CD4-positive, alpha-beta memory T cell (primary cell): Measurements from ENCODE around the gene MOB2. TPM values are rescaled to one million over a fixed set of nuclear protein-coding genes. Genes with fewer than 3 reads are reported as not detected.
A peak's percentile ranks its signal among the peaks of the same experiment; 100 is the strongest.

Source experiments
- CTCF ChIA-PET: fragments of 350-600 bp; sonication (Branson Sonifier 250); formaldehyde crosslinking; loops from one replicate; lab custom pipeline; 2021; ENCODE audit warnings: inconsistent platforms; ENCODE audit not compliant: partially characterized antibody; lab: Charles Lee
- POLR2A ChIA-PET: fragments of 350-600 bp; sonication (Branson Sonifier 250); formaldehyde crosslinking; loops from one replicate; lab custom pipeline; 2021; ENCODE audit not compliant: partially characterized antibody; lab: Charles Lee
- DNase-seq, 5 donors: peaks; one replicate each; pipeline versions ENCODE4 v3.0.0 to v3.0.0-alpha.2; 2020 to 2022; ENCODE audit warnings: mixed read lengths in 1 of 5
- H3K27ac ChIP-seq: one replicate; pipeline ENCODE4 v1.7.0; 2013; ENCODE audit warnings: low read depth, low read length
- H3K27me3 ChIP-seq: 2 replicates; pipeline ENCODE4 v1.7.0; 2013; ENCODE audit warnings: mild to moderate bottlenecking, low read length, moderate library complexity; ENCODE audit not compliant: insufficient read depth
- H3K36me3 ChIP-seq: 2 replicates; pipeline ENCODE4 v1.7.0; 2013; ENCODE audit warnings: mild to moderate bottlenecking, low read length, moderate library complexity; ENCODE audit not compliant: insufficient read depth
- H3K4me1 ChIP-seq: 2 replicates; pipeline ENCODE4 v1.7.0; 2013; ENCODE audit warnings: mild to moderate bottlenecking, low read length, moderate library complexity; ENCODE audit not compliant: insufficient read depth
- H3K4me3 ChIP-seq, 2 donors: one replicate each; pipeline ENCODE4 v1.7.0; 2013; ENCODE audit warnings: low read length in 2 of 2, mild to moderate bottlenecking in 1 of 2
- H3K9me3 ChIP-seq, 2 donors: one replicate each; pipeline ENCODE4 v1.7.0; 2013; ENCODE audit warnings: low read length in 2 of 2, control low read depth in 1 of 2; ENCODE audit not compliant: control insufficient read depth in 1 of 2
- H3K27ac Mint-ChIP-seq, 7 donors: one replicate each; pipeline ENCODE4 v1.8.0; 2020 to 2021; ENCODE audit warnings: mixed read lengths in 7 of 7, mild to moderate bottlenecking in 6 of 7, inconsistent platforms in 3 of 7, moderate library complexity in 3 of 7
- H3K27me3 Mint-ChIP-seq, 2 donors: one replicate each; pipeline ENCODE4 v1.8.0; 2020 to 2021; ENCODE audit warnings: mixed read lengths in 2 of 2
- H3K36me3 Mint-ChIP-seq, 2 donors: one replicate each; pipeline ENCODE4 v1.8.0; 2020 to 2021; ENCODE audit warnings: mixed read lengths in 2 of 2, inconsistent platforms in 1 of 2, mild to moderate bottlenecking in 1 of 2
- H3K4me1 Mint-ChIP-seq, 4 donors: one replicate each; pipeline ENCODE4 v1.8.0; 2020 to 2021; ENCODE audit warnings: mixed read lengths in 4 of 4, mild to moderate bottlenecking in 1 of 4
- H3K4me3 Mint-ChIP-seq, 8 donors: one replicate each; pipeline ENCODE4 v1.8.0; 2020 to 2021; ENCODE audit warnings: mixed read lengths in 8 of 8, mild to moderate bottlenecking in 7 of 8, moderate library complexity in 6 of 8, inconsistent platforms in 3 of 8
- H3K9me3 Mint-ChIP-seq, 8 donors: one replicate each; pipeline ENCODE4 v1.8.0; 2020 to 2021; ENCODE audit warnings: mixed read lengths in 8 of 8, mild to moderate bottlenecking in 5 of 8, inconsistent platforms in 3 of 8, moderate library complexity in 1 of 8
- intact Hi-C: fragments of 100-400 bp; cut with micrococcal nuclease; formaldehyde crosslinking; loops from one replicate; pipeline ENCODE4 v1.15.1; 2023
- polyA plus RNA-seq, 2 donors: library from polyadenylated mRNA; unstranded; fragments of 300-500 nt; fragmentation: Illumina TruSeq; gene quantifications; one replicate each; pipeline ENCODE4 v1.2.3, GENCODE V29; 2021
- total RNA-seq, 2 experiments: library from RNA; stranded (reverse); gene quantifications; one replicate each; pipeline ENCODE4 v1.2.3, GENCODE V29; 2021

MOB2 gene
- total and polyA plus RNA-seq, 4 experiments from 2014 or later, result 48.8 to 74.1 (median 70.1) TPM

DNA sequence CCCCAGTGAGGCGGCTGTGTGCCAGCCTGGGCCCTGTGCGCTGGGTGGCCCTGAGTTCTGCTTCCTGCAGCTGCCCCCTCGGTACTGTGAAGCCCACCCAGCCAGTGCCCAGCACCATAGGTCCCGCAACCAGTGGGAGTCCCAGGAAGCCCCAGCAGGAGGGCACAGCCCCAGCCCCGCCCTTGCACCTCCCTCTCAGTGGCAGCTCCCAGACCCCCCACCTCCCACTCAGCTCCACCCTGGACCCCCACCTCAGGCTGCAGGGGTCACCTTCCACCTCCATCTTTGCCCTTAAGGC is 30.9 kb downstream of the MOB2 start:
- intact Hi-C loops, result no loop called here
- H3K27me3 Mint-ChIP-seq, result no peaks in the 10 kb centered on the region
- DNase-seq, result no peak
- no peak overlapping the region for H3K4me3 ChIP-seq
- H3K4me3 Mint-ChIP-seq, result no peak overlapping the region
- H3K27ac ChIP-seq, result no peak overlapping the region
- POLR2A ChIA-PET, result interaction anchor here (1.1 kb wide), 1 partner anchor 9 kb away, joined by 4 read pairs; no protein-coding TSS in a partner anchor
- no peaks in the 10 kb centered on the region for H3K27me3 ChIP-seq
- no peaks in the 10 kb centered on the region for H3K36me3 Mint-ChIP-seq
- H3K4me1 ChIP-seq, result no peaks in the 10 kb centered on the region
- no peaks in the 10 kb centered on the region for H3K36me3 ChIP-seq
- no peaks in the 10 kb centered on the region for H3K9me3 Mint-ChIP-seq
- CTCF ChIA-PET, result no interaction called here
- peak overlapping the region in 1 of 7 donors; percentile 51 for H3K27ac Mint-ChIP-seq
- H3K4me1 Mint-ChIP-seq, result no peaks in the 10 kb centered on the region
- H3K9me3 ChIP-seq, result no peaks in the 10 kb centered on the region

DNA sequence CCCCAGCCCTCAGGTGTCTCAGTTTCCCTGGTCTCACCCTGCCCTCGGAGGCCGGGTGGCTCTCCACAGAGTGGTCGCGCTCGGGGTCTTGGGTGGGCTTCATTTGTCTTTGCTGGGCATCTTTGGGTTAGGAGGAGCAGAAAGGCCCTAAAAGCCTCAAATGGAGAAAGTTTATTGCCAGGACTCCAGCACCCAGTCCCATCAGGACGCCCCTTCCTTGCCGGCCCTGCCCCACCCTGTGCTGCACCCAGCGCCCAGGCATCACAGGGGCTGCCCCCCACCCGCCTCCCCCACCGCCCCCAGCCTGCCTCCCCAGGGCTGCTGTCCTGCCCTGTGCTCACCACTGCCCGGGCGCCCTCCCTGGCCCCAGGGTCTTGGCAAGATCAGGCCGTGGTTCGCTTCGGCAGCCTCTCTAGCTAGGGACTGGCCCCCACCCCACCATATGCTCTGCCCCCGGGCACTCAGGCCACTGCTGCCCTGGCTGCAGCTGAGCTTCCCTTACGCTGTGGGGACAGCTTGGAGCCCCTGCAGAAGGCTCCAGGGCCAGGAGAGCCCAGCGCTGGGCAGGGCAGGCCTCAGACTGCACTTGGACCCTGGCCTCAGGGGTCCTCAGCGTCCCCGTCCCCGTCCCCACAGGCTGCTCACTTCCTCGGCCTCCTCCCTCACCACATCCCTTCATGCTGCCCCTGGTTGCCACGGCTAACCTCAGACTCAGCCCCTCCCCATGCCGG is 31.4 kb downstream of the MOB2 start:
- H3K27ac Mint-ChIP-seq, result no peak overlapping the region
- H3K36me3 Mint-ChIP-seq, result no peaks in the 10 kb centered on the region
- H3K4me3 Mint-ChIP-seq, result no peak overlapping the region
- H3K9me3 Mint-ChIP-seq, result no peaks in the 10 kb centered on the region
- POLR2A ChIA-PET, result interaction anchor here (0.6 to 1.1 kb wide), 2 partner anchors 9 to 120 kb away, joined by 4 read pairs; no protein-coding TSS in a partner anchor
- CTCF ChIA-PET, result no interaction called here
- DNase-seq, result no peak
- no peaks in the 10 kb centered on the region for H3K4me1 Mint-ChIP-seq
- H3K27me3 Mint-ChIP-seq, result no peaks in the 10 kb centered on the region
- Histone ChIP-seq H3K9me3 (no peaks in the 10 kb centered on the region), H3K27ac (no peak overlapping the region), H3K27me3 (no peaks in the 10 kb centered on the region), H3K4me3 (no peak overlapping the region), H3K36me3 (no peaks in the 10 kb centered on the region), H3K4me1 (no peaks in the 10 kb centered on the region)
- intact Hi-C loops, result no loop called here

DNA sequence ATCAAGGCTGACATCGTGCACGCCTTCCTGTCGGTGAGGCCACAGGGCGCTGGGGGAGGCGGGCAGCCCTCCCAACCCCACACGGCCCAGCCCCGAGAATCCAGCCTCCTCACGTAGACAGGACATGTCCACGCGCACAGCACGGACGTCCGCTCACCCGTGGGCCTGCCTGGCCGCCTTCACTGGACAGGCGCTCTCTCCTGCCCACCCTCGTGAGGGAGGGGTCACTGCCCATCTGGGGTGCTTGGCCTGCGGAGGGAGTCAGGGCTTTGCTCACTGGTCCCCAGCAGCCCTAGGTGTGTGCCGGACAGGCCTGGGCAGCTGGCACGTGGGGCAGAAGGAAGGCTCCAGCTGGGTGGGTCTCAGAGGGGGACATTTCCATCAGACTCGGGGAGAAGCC is 32.0 kb downstream of the MOB2 start:
- intact Hi-C loops, result no loop called here
- POLR2A ChIA-PET, result interaction anchor here (0.6 kb wide), 1 partner anchor 120 kb away, joined by 4 read pairs; no protein-coding TSS in a partner anchor
- H3K27me3 Mint-ChIP-seq, result no peaks in the 10 kb centered on the region
- H3K4me3 ChIP-seq, result no peak overlapping the region
- no peaks in the 10 kb centered on the region for H3K36me3 ChIP-seq
- CTCF ChIA-PET, result no interaction called here
- no peak for DNase-seq
- no peaks in the 10 kb centered on the region for H3K4me1 ChIP-seq
- H3K4me1 Mint-ChIP-seq, result no peaks in the 10 kb centered on the region
- H3K27me3 ChIP-seq, result no peaks in the 10 kb centered on the region
- H3K36me3 Mint-ChIP-seq, result no peaks in the 10 kb centered on the region
- H3K27ac ChIP-seq, result no peak overlapping the region
- H3K9me3 Mint-ChIP-seq, result no peaks in the 10 kb centered on the region
- H3K4me3 Mint-ChIP-seq, result no peak overlapping the region
- H3K9me3 ChIP-seq, result no peaks in the 10 kb centered on the region
- H3K27ac Mint-ChIP-seq, result no peak overlapping the region

DNA sequence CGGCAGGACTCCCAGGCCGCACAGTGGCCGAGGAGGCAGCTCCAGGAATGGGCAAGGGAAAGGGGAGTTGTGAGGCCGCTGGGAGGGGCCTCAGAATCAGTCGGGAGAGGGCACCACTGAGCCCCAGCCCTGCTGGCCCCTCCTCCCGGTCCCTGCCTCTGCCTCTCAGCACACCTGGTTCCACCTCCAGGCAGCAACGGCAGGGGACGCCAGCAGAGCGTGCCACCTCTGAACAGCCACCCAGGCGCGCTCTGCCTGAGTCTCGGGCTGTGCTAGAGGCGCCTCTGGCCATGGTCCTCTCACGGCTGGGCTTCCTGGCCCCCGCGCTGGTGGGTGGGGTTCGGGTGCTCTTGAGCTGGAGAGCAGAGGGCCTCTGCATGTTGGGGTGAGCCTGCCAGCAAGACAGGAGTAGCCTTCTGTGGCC is 33.0 kb downstream of the MOB2 start:
- intact Hi-C loops, result loop anchor here (1.0 kb wide), 2 partner anchors 62 to 121 kb away; no protein-coding TSS in a partner anchor
- Histone ChIP-seq H3K4me1 (no peaks in the 10 kb centered on the region), H3K4me3 (no peak overlapping the region), H3K9me3 (no peaks in the 10 kb centered on the region), H3K36me3 (no peaks in the 10 kb centered on the region), H3K27ac (no peak overlapping the region), H3K27me3 (no peaks in the 10 kb centered on the region)
- H3K9me3 Mint-ChIP-seq, result no peaks in the 10 kb centered on the region
- DNase-seq, result peak in 4 of 5 donors; percentile 23 to 72 (median 51)
- H3K36me3 Mint-ChIP-seq, result no peaks in the 10 kb centered on the region
- CTCF ChIA-PET, result interaction anchor here (0.8 kb wide), 1 partner anchor 120 kb away, joined by 3 read pairs; no protein-coding TSS in a partner anchor
- H3K27ac Mint-ChIP-seq, result peak overlapping the region in 1 of 7 donors; percentile 48
- H3K4me3 Mint-ChIP-seq, result no peak overlapping the region
- H3K4me1 Mint-ChIP-seq, result no peaks in the 10 kb centered on the region
- POLR2A ChIA-PET, result interaction anchor here (1.4 kb wide), 1 partner anchor 121 kb away, joined by 6 read pairs; no protein-coding TSS in a partner anchor
- no peaks in the 10 kb centered on the region for H3K27me3 Mint-ChIP-seq

DNA sequence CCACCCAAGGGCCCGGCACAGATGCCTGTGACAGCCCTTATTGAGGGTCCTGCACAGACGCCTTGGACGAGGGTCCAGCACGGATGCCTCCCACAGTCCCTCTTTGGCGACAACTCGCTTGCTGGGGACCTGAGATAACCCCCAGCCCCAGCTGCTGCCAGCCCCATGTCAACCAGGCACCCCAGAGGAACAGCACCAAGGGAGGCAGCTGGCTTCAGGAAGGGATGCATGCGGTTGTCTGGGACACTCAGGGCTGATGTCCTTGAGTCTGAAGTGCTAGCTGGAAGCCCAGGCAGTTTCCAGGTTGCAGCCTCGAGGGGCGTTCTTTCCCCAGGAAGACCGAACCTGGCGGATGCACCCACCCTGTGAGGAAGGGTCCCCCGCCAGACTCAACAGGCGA is 33.8 kb downstream of the MOB2 start:
- no peaks in the 10 kb centered on the region for H3K9me3 ChIP-seq
- Mint-ChIP-seq H3K4me3 (no peak overlapping the region), H3K36me3 (no peaks in the 10 kb centered on the region), H3K27ac (no peak overlapping the region), H3K4me1 (no peaks in the 10 kb centered on the region), H3K27me3 (no peaks in the 10 kb centered on the region), H3K9me3 (no peaks in the 10 kb centered on the region)
- H3K36me3 ChIP-seq, result no peaks in the 10 kb centered on the region
- no peak overlapping the region for H3K27ac ChIP-seq
- DNase-seq, result no peak
- no peak overlapping the region for H3K4me3 ChIP-seq
- ChIA-PET POLR2A (interaction anchor here (1.4 kb wide), 1 partner anchor 122 kb away, joined by 6 read pairs; no protein-coding TSS in a partner anchor), CTCF (interaction anchor here (1.5 kb wide), 1 partner anchor 122 kb away, joined by 3 read pairs; no protein-coding TSS in a partner anchor)
- intact Hi-C loops, result loop anchor here (1.0 kb wide), 2 partner anchors 63 to 122 kb away; no protein-coding TSS in a partner anchor
- H3K27me3 ChIP-seq, result no peaks in the 10 kb centered on the region
- H3K4me1 ChIP-seq, result no peaks in the 10 kb centered on the region

DNA sequence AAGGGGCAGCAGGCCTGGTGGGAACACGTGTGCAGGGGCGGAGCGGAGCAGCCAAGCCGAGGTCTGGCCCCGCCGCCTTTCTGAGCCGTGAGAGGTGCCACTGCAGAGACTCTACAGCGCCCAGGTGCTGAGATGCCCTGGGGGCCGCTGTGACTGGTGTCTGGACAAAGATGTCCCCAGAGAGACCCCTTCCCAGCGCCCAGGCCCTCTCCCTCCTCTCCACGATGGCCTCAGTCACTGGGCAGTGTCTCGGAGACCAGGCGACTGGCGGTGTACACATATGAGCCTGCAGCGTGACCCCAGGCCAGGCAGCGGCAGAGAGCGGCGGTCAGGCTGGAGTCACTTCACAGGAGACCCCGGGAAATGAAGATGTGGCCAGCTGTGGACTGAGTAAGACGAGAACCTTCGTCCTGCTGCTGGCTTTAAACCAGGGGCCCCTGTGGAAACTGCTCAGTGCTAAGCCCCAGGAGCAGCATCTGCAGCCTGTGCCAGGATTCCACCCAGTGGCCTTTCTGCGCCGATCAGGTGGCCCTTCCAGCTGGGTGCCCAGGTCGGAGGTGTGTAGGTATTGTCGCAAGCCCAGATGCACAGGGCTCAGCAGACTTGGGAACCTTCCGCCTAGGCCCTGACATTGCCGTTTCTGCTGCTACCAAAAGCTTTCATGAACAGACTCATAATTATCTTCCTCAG is 34.7 kb downstream of the MOB2 start:
- POLR2A ChIA-PET, result no interaction called here

More for the DNA sequence above, 34.7 kb downstream of the MOB2 start:
- H3K27ac ChIP-seq, result no peak overlapping the region
- DNase-seq, result no peak
- no peaks in the 10 kb centered on the region for H3K9me3 ChIP-seq
- CTCF ChIA-PET, result interaction anchor here (1.5 kb wide), 1 partner anchor 123 kb away, joined by 3 read pairs; no protein-coding TSS in a partner anchor
- no peaks in the 10 kb centered on the region for H3K4me1 Mint-ChIP-seq
- H3K4me3 Mint-ChIP-seq, result no peak overlapping the region
- H3K27me3 ChIP-seq, result no peaks in the 10 kb centered on the region
- H3K36me3 ChIP-seq, result no peaks in the 10 kb centered on the region
- no peaks in the 10 kb centered on the region for H3K4me1 ChIP-seq
- intact Hi-C loops, result no loop called here
- no peak overlapping the region for H3K27ac Mint-ChIP-seq
- no peaks in the 10 kb centered on the region for H3K27me3 Mint-ChIP-seq
- no peaks in the 10 kb centered on the region for H3K9me3 Mint-ChIP-seq
- H3K36me3 Mint-ChIP-seq, result no peaks in the 10 kb centered on the region
- H3K4me3 ChIP-seq, result no peak overlapping the region
